Endodermal cell (in vitro differentiated cells): ENCODE measurements around the gene CD300E. TPM values are rescaled to one million over a fixed set of nuclear protein-coding genes. Genes with fewer than 3 reads are reported as not detected.
"Not testable (repeated sequence)": the region's sequence is repeated elsewhere in the genome, so short reads cannot be mapped to it uniquely, and the experiment has no call there.

ENCODE experiments used
- DNase-seq: peaks from one replicate; pipeline ENCODE4 v3.0.0-alpha.2; 2017
- H3K27ac ChIP-seq: 2 replicates; pipeline ENCODE4 v1.5.1; 2013; ENCODE audit warnings: mild to moderate bottlenecking, low read depth, low read length, moderate library complexity
- H3K27me3 ChIP-seq: 2 replicates; pipeline ENCODE4 v1.6.1; 2013; ENCODE audit warnings: mild to moderate bottlenecking, low read length, moderate library complexity; ENCODE audit not compliant: insufficient read depth, control insufficient read depth, poor library complexity, severe bottlenecking
- H3K36me3 ChIP-seq: 2 replicates; pipeline ENCODE4 v1.7.0; 2013; ENCODE audit warnings: mild to moderate bottlenecking, low read length, moderate library complexity; ENCODE audit not compliant: control insufficient read depth, insufficient read depth
- H3K4me1 ChIP-seq: one replicate; pipeline ENCODE4 v1.7.0; 2013; ENCODE audit warnings: low read length; ENCODE audit not compliant: control insufficient read depth, insufficient read depth
- H3K4me3 ChIP-seq: 2 replicates; pipeline ENCODE4 v1.5.1; 2013; ENCODE audit warnings: mild to moderate bottlenecking, low read length, moderate library complexity
- H3K9ac ChIP-seq: 2 replicates; pipeline ENCODE4 v1.6.1; 2013; ENCODE audit warnings: mild to moderate bottlenecking, low read length, moderate library complexity; ENCODE audit not compliant: poor library complexity, severe bottlenecking; ENCODE audit errors: extremely low read depth
- H3K9me3 ChIP-seq: 2 replicates; pipeline ENCODE4 v1.6.1; 2013; ENCODE audit warnings: mild to moderate bottlenecking, low read length, moderate library complexity; ENCODE audit not compliant: control insufficient read depth
- H3K27ac Mint-ChIP-seq: 2 replicates; pipeline ENCODE4 v1.8.0; 2020; ENCODE audit warnings: mixed read lengths
- H3K27me3 Mint-ChIP-seq: 2 replicates; pipeline ENCODE4 v1.8.0; 2021; ENCODE audit warnings: mild to moderate bottlenecking, mixed read lengths; ENCODE audit not compliant: insufficient read depth
- H3K36me3 Mint-ChIP-seq: 2 replicates; pipeline ENCODE4 v1.8.0; 2020; ENCODE audit warnings: low read depth, mixed read lengths
- H3K4me1 Mint-ChIP-seq: 2 replicates; pipeline ENCODE4 v1.8.0; 2020; ENCODE audit warnings: mixed read lengths
- H3K4me3 Mint-ChIP-seq: 2 replicates; pipeline ENCODE4 v1.8.0; 2020; ENCODE audit warnings: mild to moderate bottlenecking, moderate library complexity, mixed read lengths
- H3K9me3 Mint-ChIP-seq: 2 replicates; pipeline ENCODE4 v1.8.0; 2020; ENCODE audit warnings: mild to moderate bottlenecking, mixed read lengths
- WGBS, 2 experiments: methylation state at CpG; one replicate each; pipeline versions ENCODE4 v1.1.5 to v1.1.7; 2013; ENCODE audit warnings: missing lambda C conversion rate in 2 of 2, mixed read lengths in 1 of 2; ENCODE audit not compliant: insufficient coverage in 1 of 2, insufficient read length in 1 of 2; 5-methylcytosine and 5-hydroxymethylcytosine counted together
- total RNA-seq, 2 donors: library from RNA; stranded (reverse); fragmentation: NEBNext Ultra II Directional in 1 of 2; extraction: Animal tissue kit (Norgen Biotek cat#: 25700) in 1 of 2; gene quantifications; 2 replicates in 1 of 2; 3 replicates in 1 of 2; pipeline ENCODE4 v1.2.1, GENCODE V29; 2021
- TF ChIP-seq, protein P1 (sequence below): fragments of 200-600 bp; sonication (generic); conservative IDR thresholded peaks from 2 replicates; pipeline ENCODE4 v1.5.0; 2021; ENCODE audit warnings: antibody characterized with exemption, mild to moderate bottlenecking

CD300E gene
- total RNA-seq, 2 donors from 2014 or later = 0.75 to 1.5 TPM

DNA sequence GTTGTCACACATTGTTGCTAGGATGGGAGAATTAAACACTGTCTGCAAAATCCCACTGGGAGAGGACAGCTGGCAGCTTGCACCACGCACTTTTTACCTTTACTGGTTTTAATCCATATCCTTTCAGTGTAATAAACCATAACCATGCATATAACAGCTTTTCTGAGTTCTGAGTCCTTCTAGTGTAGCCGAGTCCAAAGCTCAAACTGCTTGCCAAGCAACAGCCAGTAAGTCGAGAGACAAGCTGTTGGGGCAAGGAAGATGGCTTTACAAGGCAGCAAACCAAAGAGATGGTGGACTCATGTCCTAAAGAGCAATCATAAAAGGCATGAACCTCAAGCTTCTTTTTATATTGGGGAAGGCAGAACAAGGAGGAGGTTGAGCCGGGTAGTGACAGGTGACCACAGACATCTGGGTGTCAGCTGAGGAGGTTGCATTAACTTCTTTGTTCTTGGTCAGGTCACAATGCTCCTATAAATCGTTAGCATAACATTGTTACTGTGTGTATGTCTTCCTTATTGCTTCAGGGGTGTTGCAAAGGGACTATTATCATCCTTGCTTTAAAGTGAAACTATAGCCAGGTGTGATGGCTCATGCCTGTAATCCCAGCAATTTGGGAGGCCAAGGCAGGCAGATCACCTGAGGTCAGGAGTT is 48.9 kb downstream of the CD300E start:
- Mint-ChIP-seq H3K4me1 (peaks cover 7% of the 10 kb centered on the region), H3K27me3 (peaks cover 54% of the 10 kb centered on the region), H3K4me3 (no peak overlapping the region), H3K9me3 (no peaks in the 10 kb centered on the region), H3K36me3 (no peaks in the 10 kb centered on the region), H3K27ac (no peak overlapping the region)
- TF ChIP-seq, protein P1, sequence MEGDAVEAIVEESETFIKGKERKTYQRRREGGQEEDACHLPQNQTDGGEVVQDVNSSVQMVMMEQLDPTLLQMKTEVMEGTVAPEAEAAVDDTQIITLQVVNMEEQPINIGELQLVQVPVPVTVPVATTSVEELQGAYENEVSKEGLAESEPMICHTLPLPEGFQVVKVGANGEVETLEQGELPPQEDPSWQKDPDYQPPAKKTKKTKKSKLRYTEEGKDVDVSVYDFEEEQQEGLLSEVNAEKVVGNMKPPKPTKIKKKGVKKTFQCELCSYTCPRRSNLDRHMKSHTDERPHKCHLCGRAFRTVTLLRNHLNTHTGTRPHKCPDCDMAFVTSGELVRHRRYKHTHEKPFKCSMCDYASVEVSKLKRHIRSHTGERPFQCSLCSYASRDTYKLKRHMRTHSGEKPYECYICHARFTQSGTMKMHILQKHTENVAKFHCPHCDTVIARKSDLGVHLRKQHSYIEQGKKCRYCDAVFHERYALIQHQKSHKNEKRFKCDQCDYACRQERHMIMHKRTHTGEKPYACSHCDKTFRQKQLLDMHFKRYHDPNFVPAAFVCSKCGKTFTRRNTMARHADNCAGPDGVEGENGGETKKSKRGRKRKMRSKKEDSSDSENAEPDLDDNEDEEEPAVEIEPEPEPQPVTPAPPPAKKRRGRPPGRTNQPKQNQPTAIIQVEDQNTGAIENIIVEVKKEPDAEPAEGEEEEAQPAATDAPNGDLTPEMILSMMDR = no peak
- WGBS, 2 experiments = 81 to 86% methylated on average over 4 to 5 of the region's 5 CpGs
- no peak overlapping the region for H3K27ac ChIP-seq
- no peak overlapping the region for H3K4me3 ChIP-seq
- H3K27me3 ChIP-seq = peaks cover 54% of the 10 kb centered on the region
- no peaks in the 10 kb centered on the region for H3K9me3 ChIP-seq
- H3K9ac ChIP-seq = no peak overlapping the region
- no peak for DNase-seq
- H3K36me3 ChIP-seq = no peaks in the 10 kb centered on the region
- peaks cover 4% of the 10 kb centered on the region for H3K4me1 ChIP-seq

DNA sequence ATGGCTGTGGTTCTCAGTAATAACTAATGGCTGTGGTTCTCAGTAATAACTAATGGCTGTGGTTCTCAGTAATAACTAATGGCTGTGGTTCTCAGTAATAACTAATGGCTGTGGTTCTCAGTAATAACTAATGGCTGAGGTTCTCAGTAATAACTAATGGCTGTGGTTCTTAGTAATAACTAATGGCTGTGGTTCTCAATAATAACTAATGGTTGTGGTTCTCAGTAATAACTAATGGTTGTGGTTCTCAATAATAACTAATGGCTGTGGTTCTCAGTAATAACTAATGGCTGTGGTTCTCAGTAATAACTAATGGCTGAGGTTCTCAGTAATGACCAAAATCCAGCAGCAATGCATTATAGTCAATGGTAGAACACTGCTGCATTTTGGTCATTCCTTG is 49.9 kb downstream of the CD300E start:
- peaks cover 62% of the 10 kb centered on the region for H3K27me3 ChIP-seq
- not testable (repeated sequence) for H3K4me1 ChIP-seq, H3K36me3 ChIP-seq, DNase-seq, H3K4me3 ChIP-seq, H3K4me3 Mint-ChIP-seq, H3K36me3 Mint-ChIP-seq, H3K4me1 Mint-ChIP-seq, H3K9ac ChIP-seq, H3K9me3 ChIP-seq, H3K27ac Mint-ChIP-seq, H3K9me3 Mint-ChIP-seq, H3K27ac ChIP-seq
- peaks cover 52% of the 10 kb centered on the region for H3K27me3 Mint-ChIP-seq

DNA sequence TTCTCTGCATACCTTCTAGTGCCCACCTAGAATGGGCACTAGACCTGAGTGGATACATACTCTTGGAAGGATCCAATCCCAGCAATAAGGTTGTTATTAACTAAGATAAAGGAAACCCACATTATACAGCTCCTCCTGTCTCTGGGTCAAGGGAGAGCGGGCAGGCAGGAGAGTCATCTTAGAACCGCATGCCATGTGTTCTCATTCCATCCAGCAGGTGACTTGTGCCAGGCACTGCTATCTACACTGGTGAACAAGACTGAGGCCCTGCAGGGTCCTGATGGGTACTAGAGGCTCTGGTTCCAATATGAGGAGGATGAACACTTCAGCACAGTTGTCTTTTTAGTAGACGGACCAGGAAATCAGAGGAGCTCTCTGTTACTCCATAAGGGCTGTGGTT is 50.4 kb downstream of the CD300E start:
- Mint-ChIP-seq H3K4me3 (no peak overlapping the region), H3K27ac (no peak overlapping the region)

More for the DNA sequence above, 50.4 kb downstream of the CD300E start:
- WGBS, 2 experiments = 90 to 94% methylated on average over 3 of the region's 3 CpGs
- Histone ChIP-seq H3K36me3 (no peaks in the 10 kb centered on the region), H3K4me1 (peaks cover 4% of the 10 kb centered on the region), H3K27ac (no peak overlapping the region), H3K9ac (no peak overlapping the region), H3K9me3 (no peaks in the 10 kb centered on the region), H3K4me3 (no peak overlapping the region), H3K27me3 (peaks cover 62% of the 10 kb centered on the region)
- TF ChIP-seq, protein P1 = peak; percentile 60
- DNase-seq = no peak
- peaks cover 7% of the 10 kb centered on the region for H3K4me1 Mint-ChIP-seq
- H3K36me3 Mint-ChIP-seq = no peaks in the 10 kb centered on the region
- H3K9me3 Mint-ChIP-seq = no peaks in the 10 kb centered on the region
- H3K27me3 Mint-ChIP-seq = peaks cover 53% of the 10 kb centered on the region
